Stimulated activated CD4-positive, alpha-beta T cell treated with anti-CD3 and anti-CD28 coated beads, Interleukin-15, amount 100 ng/mL, for 24 hours (primary cell): Measurements from ENCODE around the gene FAM168A.
"Not testable (repeated sequence)": the region's sequence is repeated elsewhere in the genome, so short reads cannot be mapped to it uniquely, and the experiment has no call there.

ENCODE experiments used
- DNase-seq: peaks from one replicate; pipeline ENCODE4 v3.0.0-alpha.2; 2020

The FAM168A gene

GRCh38 chr11:73513707-73514106, 84.2 kb downstream of the FAM168A start:
- DNase-seq, result no peak

GRCh38 chr11:73510877-73511276, 87.0 kb downstream of the FAM168A start:
- DNase-seq, result no peak

- no peak for DNase-seq
Observed at GRCh38 chr11:73510106-73510505, 87.8 kb downstream of the FAM168A start.

GRCh38 chr11:73509188-73509587, 88.7 kb downstream of the FAM168A start:
- DNase-seq, result no peak

- DNase-seq, result no peak
Observed at GRCh38 chr11:73508243-73509176, 89.4 kb downstream of the FAM168A start.

GRCh38 chr11:73507086-73507485, 90.8 kb downstream of the FAM168A start:
- no peak for DNase-seq

GRCh38 chr11:73506038-73506437, 91.9 kb downstream of the FAM168A start:
- DNase-seq, result no peak

- DNase-seq, result no peak
Observed at GRCh38 chr11:73498343-73498742, 99.6 kb downstream of the FAM168A start.

- no peak for DNase-seq
Observed at GRCh38 chr11:73496134-73496533, 101.8 kb downstream of the FAM168A start.

GRCh38 chr11:73495731-73496130, 102.2 kb downstream of the FAM168A start:
- DNase-seq, result no peak

GRCh38 chr11:73493956-73494598, 103.8 kb downstream of the FAM168A start:
- DNase-seq, result no peak

- no peak for DNase-seq
Observed at GRCh38 chr11:73481626-73482025, 116.3 kb downstream of the FAM168A start.

- no peak for DNase-seq
Observed at GRCh38 chr11:73480677-73481076, 117.2 kb downstream of the FAM168A start.

- no peak for DNase-seq
Observed at GRCh38 chr11:73478737-73479347, 119.1 kb downstream of the FAM168A start.

GRCh38 chr11:73477518-73477917, 120.4 kb downstream of the FAM168A start:
- no peak for DNase-seq

- no peak for DNase-seq
Observed at GRCh38 chr11:73475549-73476095, 122.3 kb downstream of the FAM168A start.

GRCh38 chr11:73473252-73473651, 124.7 kb downstream of the FAM168A start:
- DNase-seq, result no peak

GRCh38 chr11:73470036-73470612, 127.8 kb downstream of the FAM168A start:
- DNase-seq, result not testable (repeated sequence)

- DNase-seq, result no peak
Observed at GRCh38 chr11:73469401-73469800, 128.5 kb downstream of the FAM168A start.

- no peak for DNase-seq
Observed at GRCh38 chr11:73468590-73469161, 129.2 kb downstream of the FAM168A start.

GRCh38 chr11:73467505-73467904, 130.4 kb downstream of the FAM168A start:
- no peak for DNase-seq

GRCh38 chr11:73466643-73467042, 131.3 kb downstream of the FAM168A start:
- no peak for DNase-seq

GRCh38 chr11:73465871-73466270, 132.0 kb downstream of the FAM168A start:
- no peak for DNase-seq
